Neural cell (in vitro differentiated cells): ENCODE data around the gene TMC1.

Experiments used
- EP300 ChIP-seq: fragments of 450-650 bp; conservative IDR thresholded peaks from 2 replicates; pipeline ENCODE4 v1.6.1; 2014; ENCODE audit warnings: antibody characterized with exemption, mild to moderate bottlenecking, moderate library complexity; ENCODE audit not compliant: poor library complexity, severe bottlenecking
- TF ChIP-seq, protein P1 (sequence below): IDR thresholded peaks from 2 replicates; pipeline ENCODE4 v1.6.1; 2012; ENCODE audit warnings: borderline replicate concordance

DNA sequence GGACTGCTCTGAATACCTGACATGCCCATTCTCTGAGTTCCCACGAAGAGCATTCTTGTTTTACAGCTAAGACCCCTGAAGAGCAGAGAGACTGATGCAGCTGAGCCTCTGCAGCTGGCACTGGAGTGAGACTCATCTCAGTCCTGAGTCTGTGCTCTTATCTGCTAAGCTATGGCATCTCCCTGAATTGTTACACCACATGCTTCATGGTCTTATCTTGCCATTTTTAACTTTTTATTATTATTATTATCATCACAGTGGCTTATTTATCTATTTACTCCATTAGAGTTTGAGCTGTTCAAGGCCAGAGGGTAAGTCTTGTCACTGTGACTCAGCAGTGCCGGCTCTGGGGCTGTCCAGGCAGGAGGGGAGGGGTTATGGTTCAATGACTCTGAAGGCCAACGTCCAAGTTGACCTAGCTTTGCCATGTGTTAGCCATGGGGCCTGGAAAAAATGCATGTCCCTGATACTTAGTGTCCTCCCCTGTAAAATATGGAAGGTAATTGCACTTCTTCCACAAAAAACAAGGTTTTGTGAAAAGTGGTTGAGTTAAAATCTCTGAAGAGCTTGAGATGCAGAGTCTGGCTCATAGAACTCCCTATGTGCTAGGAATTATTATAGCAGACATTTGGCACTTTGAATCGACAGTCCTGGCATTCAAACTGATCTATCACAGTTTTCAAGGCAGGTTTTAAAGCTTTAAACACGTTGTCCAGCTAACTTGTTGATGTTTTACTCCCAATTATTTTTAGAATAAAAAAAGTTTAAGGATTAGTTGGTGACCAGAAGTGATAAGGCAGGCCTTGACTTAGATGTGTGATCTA lies 336.9 kb downstream of the TMC1 start:
- TF ChIP-seq, protein P1, sequence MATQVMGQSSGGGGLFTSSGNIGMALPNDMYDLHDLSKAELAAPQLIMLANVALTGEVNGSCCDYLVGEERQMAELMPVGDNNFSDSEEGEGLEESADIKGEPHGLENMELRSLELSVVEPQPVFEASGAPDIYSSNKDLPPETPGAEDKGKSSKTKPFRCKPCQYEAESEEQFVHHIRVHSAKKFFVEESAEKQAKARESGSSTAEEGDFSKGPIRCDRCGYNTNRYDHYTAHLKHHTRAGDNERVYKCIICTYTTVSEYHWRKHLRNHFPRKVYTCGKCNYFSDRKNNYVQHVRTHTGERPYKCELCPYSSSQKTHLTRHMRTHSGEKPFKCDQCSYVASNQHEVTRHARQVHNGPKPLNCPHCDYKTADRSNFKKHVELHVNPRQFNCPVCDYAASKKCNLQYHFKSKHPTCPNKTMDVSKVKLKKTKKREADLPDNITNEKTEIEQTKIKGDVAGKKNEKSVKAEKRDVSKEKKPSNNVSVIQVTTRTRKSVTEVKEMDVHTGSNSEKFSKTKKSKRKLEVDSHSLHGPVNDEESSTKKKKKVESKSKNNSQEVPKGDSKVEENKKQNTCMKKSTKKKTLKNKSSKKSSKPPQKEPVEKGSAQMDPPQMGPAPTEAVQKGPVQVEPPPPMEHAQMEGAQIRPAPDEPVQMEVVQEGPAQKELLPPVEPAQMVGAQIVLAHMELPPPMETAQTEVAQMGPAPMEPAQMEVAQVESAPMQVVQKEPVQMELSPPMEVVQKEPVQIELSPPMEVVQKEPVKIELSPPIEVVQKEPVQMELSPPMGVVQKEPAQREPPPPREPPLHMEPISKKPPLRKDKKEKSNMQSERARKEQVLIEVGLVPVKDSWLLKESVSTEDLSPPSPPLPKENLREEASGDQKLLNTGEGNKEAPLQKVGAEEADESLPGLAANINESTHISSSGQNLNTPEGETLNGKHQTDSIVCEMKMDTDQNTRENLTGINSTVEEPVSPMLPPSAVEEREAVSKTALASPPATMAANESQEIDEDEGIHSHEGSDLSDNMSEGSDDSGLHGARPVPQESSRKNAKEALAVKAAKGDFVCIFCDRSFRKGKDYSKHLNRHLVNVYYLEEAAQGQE = no peak
- no peak for TF ChIP-seq EP300
